Measurements from ENCODE around the gene UNC13D.
"Not testable (repeated sequence)": the region's sequence is repeated elsewhere in the genome, so short reads cannot be mapped to it uniquely, and the experiment has no call there.

Gene UNC13D

DNA sequence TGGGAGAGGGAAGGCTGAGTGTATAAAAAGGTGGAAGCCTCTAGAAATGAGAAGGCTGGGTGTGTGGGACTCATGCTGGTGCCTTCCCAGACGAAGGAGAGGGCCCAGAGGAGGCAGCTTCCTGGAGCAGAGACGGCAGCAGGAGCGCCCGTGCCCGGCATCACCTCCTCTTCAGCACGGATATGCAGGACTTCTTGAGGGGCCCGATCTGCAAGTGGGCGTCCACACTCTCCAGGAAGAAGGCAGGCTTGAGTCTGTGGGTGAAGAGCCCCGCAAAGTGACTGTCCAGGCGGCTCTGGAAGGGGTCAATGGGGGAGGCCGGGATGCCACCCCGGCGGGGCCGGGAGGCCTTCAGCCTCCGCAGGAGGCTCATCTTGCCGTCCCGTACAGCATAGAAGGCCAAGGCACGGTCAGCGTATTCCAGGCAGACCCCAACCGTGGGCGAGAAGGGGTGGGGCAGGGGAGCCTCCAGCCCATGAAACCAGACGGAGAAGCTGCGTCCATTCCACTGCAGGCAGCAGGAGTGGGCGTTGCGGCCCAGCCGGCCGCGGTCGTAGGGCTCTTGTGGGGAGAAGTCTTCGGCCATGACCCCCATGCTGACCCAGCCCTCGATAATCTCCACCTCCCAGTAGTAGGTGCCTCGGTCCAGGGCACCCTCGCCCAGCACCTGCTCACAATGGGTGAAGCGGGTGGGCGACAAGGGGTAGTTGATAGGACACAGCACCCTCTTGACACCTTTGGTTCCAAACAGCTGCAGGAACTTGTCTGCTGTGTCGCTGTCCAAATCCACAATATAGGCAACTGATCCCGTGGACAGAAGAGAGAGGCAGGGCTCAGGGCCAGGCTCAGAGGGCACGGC lies 30.3 kb upstream of the UNC13D start:
- DNase-seq = no peak

DNA sequence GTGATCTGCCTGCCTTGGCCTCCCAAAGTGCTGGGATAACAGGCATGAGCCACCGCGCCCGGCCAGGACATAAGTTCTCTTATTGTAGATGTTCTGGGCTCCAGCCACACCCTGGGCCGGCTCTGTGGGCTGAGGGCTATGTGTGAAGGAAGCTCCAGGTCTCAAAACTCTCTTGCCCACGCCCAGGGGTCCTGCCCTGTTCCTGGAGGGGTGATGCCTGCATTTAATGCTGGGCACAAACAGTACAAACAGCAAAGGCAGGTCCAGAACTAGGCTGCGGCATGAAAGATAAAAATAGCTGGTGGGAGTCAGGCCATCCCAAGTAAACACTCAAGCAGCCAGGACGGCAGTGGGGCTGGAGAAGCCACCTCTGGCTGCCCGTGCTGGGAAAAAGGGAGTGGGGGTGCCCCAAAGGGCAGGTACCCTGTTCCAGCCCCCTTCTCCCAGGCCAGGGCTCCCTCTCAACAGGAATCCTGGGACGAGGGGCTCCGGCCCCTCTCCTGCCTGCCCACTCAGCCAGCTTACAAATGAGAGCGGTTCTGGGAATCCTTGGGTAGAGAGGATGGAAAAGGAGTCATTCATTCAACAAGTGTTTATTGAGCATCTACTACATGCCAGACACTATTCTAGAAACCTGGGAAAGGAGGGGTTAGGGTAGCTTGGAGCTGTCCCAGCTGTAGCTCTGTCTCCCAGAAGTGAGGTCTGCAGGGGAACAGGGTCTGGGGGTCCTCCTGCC lies 29.6 kb upstream of the UNC13D start:
- DNase-seq = no peak

GRCh38 chr17:75872434-75873351 lies 28.5 kb upstream of the UNC13D start:
- DNase-seq = peak in 6 of 14 donors; percentile 19 to 61 (median 31)

GRCh38 chr17:75870228-75870627 lies 26.0 kb upstream of the UNC13D start:
- not testable (repeated sequence) for DNase-seq

DNA sequence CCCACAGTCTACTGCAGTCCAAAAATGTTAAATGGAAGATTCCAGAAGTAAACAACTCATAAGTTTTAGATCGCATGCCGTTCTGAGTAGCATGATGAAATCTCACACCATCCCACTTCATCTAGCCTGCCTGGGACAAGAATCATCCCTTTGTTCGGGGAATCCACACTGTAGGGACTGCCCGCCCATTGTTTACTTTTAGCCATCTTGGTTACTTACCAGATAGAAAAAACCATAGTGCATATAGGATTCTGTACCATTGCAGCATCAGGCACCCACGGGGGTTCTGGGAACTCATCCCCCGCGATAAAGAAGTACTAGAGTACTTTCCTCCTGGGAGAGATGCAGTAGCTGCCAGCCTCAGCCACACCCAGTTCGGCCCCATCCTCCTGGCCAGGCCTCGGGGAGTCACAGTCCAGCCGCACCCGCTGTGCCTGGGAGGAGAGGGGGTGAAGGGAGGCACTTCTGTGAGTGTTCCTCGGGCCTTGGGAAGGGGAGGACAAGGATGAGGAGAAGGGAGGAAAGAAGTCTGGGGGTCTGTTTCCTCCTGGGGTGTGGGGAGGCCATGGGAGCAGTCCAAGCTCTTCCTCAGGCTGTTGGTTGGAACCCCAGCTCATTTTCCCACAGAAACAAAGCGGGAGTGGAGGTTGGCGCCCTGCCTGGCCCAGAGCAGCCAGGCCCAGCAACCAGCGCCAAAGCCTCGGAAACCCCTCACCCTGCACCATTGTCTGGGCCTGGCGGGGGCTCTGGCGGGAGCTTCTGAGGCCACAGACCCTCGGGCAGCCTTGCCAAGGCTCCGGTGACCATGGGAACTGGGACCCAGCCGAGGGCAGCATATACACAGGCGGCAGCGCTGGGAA lies 25.3 kb upstream of the UNC13D start:
- DNase-seq = peak in 12 of 14 donors; percentile 36 to 92 (median 80)

DNA sequence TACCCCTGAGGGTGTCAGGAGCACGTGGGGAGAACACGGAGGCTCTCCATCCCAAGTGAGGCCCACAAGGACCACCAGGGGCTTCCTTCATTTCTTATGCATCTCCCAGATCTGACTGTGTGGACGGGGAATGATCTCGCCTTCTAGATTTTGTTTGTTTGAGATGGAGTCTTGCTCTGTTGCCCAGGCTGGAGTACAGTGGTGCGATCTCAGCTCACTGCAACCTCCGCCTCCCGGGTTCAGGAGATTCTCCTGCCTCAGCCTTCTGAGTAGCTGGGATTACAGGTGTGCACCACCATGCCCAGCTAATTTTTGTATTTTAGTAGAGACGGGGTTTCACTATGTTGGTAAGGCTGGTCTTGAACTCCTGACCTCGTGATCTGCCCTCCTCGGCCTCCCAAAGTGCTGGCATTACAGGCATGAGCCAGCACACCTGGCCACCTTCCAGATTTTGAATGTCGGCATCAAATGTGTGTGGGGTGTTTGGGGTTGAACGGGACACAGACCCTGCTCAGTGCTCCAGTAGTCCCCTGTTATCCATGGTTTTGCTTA lies 24.6 kb upstream of the UNC13D start:
- DNase-seq = peak in 1 of 14 donors; percentile 57

- DNase-seq = not testable (repeated sequence)
Measured at GRCh38 chr17:75865404-75866188, 21.4 kb upstream of the UNC13D start.

GRCh38 chr17:75864887-75865286 lies 20.7 kb upstream of the UNC13D start:
- DNase-seq = not testable (repeated sequence)

- DNase-seq = no peak
Measured at GRCh38 chr17:75864448-75864871, 20.3 kb upstream of the UNC13D start.

GRCh38 chr17:75861927-75862317 lies 17.7 kb upstream of the UNC13D start:
- no peak for DNase-seq

DNA sequence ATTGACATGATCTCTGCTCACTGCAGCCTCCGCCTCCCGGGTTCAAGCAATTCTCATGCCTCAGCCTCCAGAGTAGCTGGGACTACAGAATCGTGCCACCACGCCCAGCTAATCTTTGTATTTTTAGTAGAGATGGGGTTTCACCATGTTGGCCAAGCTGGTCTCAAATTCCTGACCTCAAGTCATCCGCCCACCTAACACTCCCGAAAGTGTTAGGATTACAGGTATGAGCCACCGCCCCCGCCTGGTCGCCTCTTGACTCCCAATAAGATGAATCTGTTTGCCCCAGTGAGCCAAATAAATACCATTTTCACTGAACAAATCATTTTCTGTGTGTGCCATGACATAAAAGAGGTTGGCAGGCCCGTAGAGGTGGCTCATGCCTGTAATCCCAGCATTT lies 15.2 kb upstream of the UNC13D start:
- DNase-seq = not testable (repeated sequence)

DNA sequence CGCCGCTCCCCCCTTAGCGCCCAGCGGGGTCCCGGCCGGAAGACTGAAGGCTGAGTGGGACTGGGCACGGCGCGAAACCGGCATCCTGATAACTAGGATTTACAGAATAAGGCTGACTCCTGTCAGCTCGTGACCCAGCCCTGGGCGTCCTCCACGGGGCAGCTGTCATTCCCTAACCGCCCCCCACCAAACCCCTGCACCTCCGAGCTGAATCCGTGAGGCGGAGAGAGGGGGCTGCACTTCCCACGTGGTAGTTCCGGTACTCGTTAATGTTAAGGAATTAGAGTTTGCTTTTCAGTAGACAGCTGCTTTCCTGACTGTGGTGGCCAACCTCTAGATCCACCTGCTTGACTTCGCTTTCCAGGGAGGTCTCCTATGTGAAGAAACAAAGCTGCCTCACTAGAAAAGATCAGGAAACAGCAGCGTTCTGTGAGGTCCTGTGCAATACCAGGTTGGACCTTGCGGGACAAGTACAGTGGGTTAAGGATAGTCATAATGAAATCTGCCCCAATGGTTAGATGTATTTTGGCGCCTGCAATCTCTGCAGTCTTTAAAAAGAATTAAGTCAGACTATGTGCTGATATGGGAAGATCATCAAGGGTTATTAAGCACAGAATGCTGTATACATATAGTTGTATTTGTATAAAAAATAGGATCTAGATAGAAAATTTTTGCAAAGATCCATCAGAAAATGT lies 12.0 kb upstream of the UNC13D start:
- peak in 6 of 14 donors; percentile 22 to 71 (median 60) for DNase-seq

- peak; percentile 81 to 100 (median 98) for DNase-seq
Measured at GRCh38 chr17:75855310-75856061, 11.3 kb upstream of the UNC13D start, which contains the start of gene WBP2. Gene WBP2, minus strand, starts transcription at chr17:75855335. Its CDS starts 38 bp downstream, at chr17:75855297.

DNA sequence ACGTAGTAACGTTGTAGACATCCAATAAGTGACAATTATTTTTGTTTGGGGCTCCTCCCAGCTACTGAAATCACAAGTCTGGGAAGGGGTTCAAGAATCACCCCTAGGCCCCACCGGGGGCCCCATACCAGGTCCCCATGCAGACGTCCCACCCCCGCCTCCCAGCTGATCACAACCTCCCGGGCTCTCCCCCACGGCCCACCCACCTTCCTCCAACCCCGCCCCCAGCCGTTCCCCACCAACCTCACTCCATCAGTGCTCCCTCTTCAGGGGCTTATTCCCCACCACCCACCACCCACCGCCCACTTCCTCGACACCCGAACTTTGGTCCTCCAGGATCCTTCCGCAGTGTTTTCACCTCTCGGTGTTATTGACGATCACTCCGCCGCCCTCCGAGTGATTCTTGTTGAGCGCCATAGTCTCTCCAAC lies 10.7 kb upstream of the UNC13D start:
- DNase-seq = peak in 1 of 14 donors; percentile 86

- DNase-seq = peak in 7 of 14 donors; percentile 25 to 62 (median 43)
Measured at GRCh38 chr17:75854101-75854748, 10.0 kb upstream of the UNC13D start.

DNA sequence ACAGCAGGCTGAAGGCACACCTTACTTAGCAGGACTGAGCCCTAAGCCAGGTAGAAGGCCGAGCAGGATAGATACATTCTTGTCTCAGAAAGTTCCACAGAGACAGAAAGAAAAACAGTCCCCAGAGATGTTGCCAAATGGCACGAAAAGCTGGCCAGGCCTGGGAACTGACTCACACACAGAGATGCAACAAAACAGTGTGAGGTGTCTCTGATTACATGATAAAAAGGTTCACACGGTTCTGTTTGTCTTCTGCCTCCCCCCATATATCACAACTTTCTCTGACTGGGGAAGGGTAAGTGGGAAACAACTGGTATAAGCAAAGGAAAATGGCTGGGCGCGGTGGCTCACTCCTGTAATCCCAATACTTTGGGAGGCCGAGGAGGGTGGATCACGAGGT lies 9.2 kb upstream of the UNC13D start:
- no peak for DNase-seq

- peak in 2 of 14 donors; percentile 51 to 74 for DNase-seq
Measured at GRCh38 chr17:75851693-75851991, 7.4 kb upstream of the UNC13D start.

All from C1 segment of cervical spinal cord (tissue), 14 donors.